HepG2 (cell line): ENCODE data around the gene FAM200B. TPM values are rescaled to one million over a fixed set of nuclear protein-coding genes. Genes with fewer than 3 reads are reported as not detected.

Experiments
- ATAC-seq: fragments of 200-7000 bp; cut with Tn5 transposase; 3 replicates; pipeline ENCODE4 v1.9.1; 2020; ENCODE audit warnings: mild to moderate bottlenecking, moderate library complexity
- Bru-seq: library from RNA; stranded (reverse); fragments of 400-500 nt; gene quantifications from one replicate; lab custom pipeline; 2021; lab: Mats Ljungman, UMichigan
- BruChase-seq, 2 experiments: library from RNA; stranded (reverse); fragments of 400-500 nt; gene quantifications; one replicate each; lab custom pipeline; 2021; lab: Mats Ljungman, UMichigan
- BruUV-seq: library from RNA; stranded (reverse); fragments of 400-500 nt; replicated peaks from 2 replicates; lab custom pipeline; 2021; lab: Mats Ljungman, UMichigan
- CTCF ChIA-PET: fragments of 300-600 bp; formaldehyde crosslinking; extraction: SDS; loops from one replicate; lab custom pipeline; 2021; ENCODE audit warnings: low total read pairs, inconsistent platforms, low intra/inter-chr PET ratio; lab: Yijun Ruan, JAX
- POLR2A ChIA-PET: fragments of 350-600 bp; sonication (Branson Sonifier 250); formaldehyde crosslinking; loops from one replicate; lab custom pipeline; 2020; ENCODE audit warnings: antibody characterized with exemption, inconsistent platforms; lab: Yijun Ruan, JAX
- DNase-seq: peaks from one replicate; pipeline ENCODE4 v3.0.0-alpha.2; 2015; ENCODE audit warnings: low spot score
- FAIRE-seq: peaks from 3 replicates; lab custom pipeline; 2011; peaks lifted over from hg19 to GRCh38; lab: Jason Lieb, UNC
- H2AFZ ChIP-seq: one replicate; pipeline ENCODE4 v1.6.1; 2011; ENCODE audit warnings: low read length, inconsistent platforms
- H3K27ac ChIP-seq: fragments of 300-600 bp; 3 replicates; pipeline ENCODE4 v1.8.0; 2011; ENCODE audit warnings: mixed run types, mild to moderate bottlenecking, mixed read lengths, low read length, inconsistent platforms; ENCODE audit not compliant: insufficient read depth; ENCODE audit errors: extremely low read length
- H3K27me3 ChIP-seq, 2 experiments: fragments of 200-600 bp in 1 of 2; 2 replicates in 1 of 2; 3 replicates in 1 of 2; pipeline versions ENCODE4 v1.6.0 to v1.8.0; 2011; ENCODE audit warnings: low read length in 2 of 2, mild to moderate bottlenecking in 2 of 2, moderate library complexity in 2 of 2, inconsistent platforms in 1 of 2; ENCODE audit not compliant: insufficient read depth in 2 of 2, control insufficient read depth in 1 of 2
- H3K36me3 ChIP-seq, 2 experiments: fragments of 200-600 bp in 1 of 2; replicated peaks in 1 of 2; 2 replicates in 1 of 2; 3 replicates in 1 of 2; pipeline versions ENCODE4 v1.5.1 to v1.8.0; 2011; ENCODE audit warnings: low read length in 2 of 2, inconsistent platforms in 1 of 2; ENCODE audit not compliant: insufficient read depth in 2 of 2, control insufficient read depth in 1 of 2
- H3K4me1 ChIP-seq: 2 replicates; pipeline ENCODE4 v1.5.1; 2012; ENCODE audit warnings: low read length, inconsistent platforms; ENCODE audit not compliant: insufficient read depth
- H3K4me2 ChIP-seq: 2 replicates; pipeline ENCODE4 v1.6.0; 2011; ENCODE audit warnings: low read depth, low read length, inconsistent platforms
- H3K4me3 ChIP-seq, 3 experiments: fragments of 200-600 bp in 1 of 3; sonication (generic), shearing (Covaris generic) in 1 of 3; replicated peaks in 1 of 3; 2 replicates each; pipeline ENCODE4 v1.5.1; 2011 to 2016; ENCODE audit warnings: low read length in 3 of 3, inconsistent platforms in 2 of 3, low read depth in 2 of 3, mild to moderate bottlenecking in 2 of 3, control low read depth in 1 of 3, mixed read lengths in 1 of 3; ENCODE audit not compliant: insufficient read depth in 1 of 3
- H3K79me2 ChIP-seq: one replicate; pipeline ENCODE4 v1.6.1; 2011; ENCODE audit warnings: low read length, inconsistent platforms; ENCODE audit not compliant: insufficient read depth
- H3K9ac ChIP-seq: 2 replicates; pipeline ENCODE4 v1.6.0; 2011; ENCODE audit warnings: mild to moderate bottlenecking, low read depth, low read length, inconsistent platforms; ENCODE audit not compliant: insufficient read depth
- H3K9me3 ChIP-seq: 2 replicates; pipeline ENCODE4 v1.5.1; 2012; ENCODE audit warnings: mild to moderate bottlenecking, low read length
- H4K20me1 ChIP-seq: 2 replicates; pipeline ENCODE4 v1.6.0; 2011; ENCODE audit warnings: inconsistent platforms, mild to moderate bottlenecking, low read length, moderate library complexity; ENCODE audit not compliant: insufficient read depth
- ATF4 ChIP-seq, 2 experiments: fragments of 450-650 bp in 1 of 2; sonication (generic) in 1 of 2; formaldehyde crosslinking; IDR thresholded peaks; 2 replicates each; pipeline versions ENCODE4 v1.5.0 to v1.8.0; 2020 to 2022; ENCODE audit warnings: mild to moderate bottlenecking in 1 of 2, missing genetic modification reagents in 1 of 2
- JUND ChIP-seq: sonication (generic); formaldehyde crosslinking; IDR thresholded peaks from 2 replicates; pipeline ENCODE4 v1.8.0; 2022; ENCODE audit warnings: mild to moderate bottlenecking, missing genetic modification reagents
- MTA3 ChIP-seq: sonication (generic); formaldehyde crosslinking; IDR thresholded peaks from 2 replicates; pipeline ENCODE4 v1.4.0; 2020; ENCODE audit warnings: missing genetic modification reagents
- PCBP1 ChIP-seq: fragments of 200-400 bp; formaldehyde crosslinking; IDR thresholded peaks from 2 replicates; pipeline ENCODE4 v1.6.1; 2017; ENCODE audit warnings: mild to moderate bottlenecking, low read depth, low read length, borderline replicate concordance
- PHF21A ChIP-seq: sonication (generic); formaldehyde crosslinking; IDR thresholded peaks from 2 replicates; pipeline ENCODE4 v1.5.0; 2020; ENCODE audit warnings: mild to moderate bottlenecking, missing genetic modification reagents
- REL ChIP-seq: sonication (generic); formaldehyde crosslinking; conservative IDR thresholded peaks from 2 replicates; pipeline ENCODE4 v1.8.0; 2022; ENCODE audit warnings: mild to moderate bottlenecking, missing genetic modification reagents, moderate library complexity
- RFXAP ChIP-seq: sonication (generic); formaldehyde crosslinking; IDR thresholded peaks from 2 replicates; pipeline ENCODE4 v1.4.0; 2020; ENCODE audit warnings: missing genetic modification reagents, borderline replicate concordance
- ZNF224 ChIP-seq: sonication (generic); formaldehyde crosslinking; IDR thresholded peaks from 2 replicates; pipeline ENCODE4 v1.5.0; 2020; ENCODE audit warnings: mild to moderate bottlenecking, missing genetic modification reagents
- ZNF282 ChIP-seq: fragments of 450-650 bp; IDR thresholded peaks from 2 replicates; pipeline ENCODE4 v1.6.1; 2018; ENCODE audit not compliant: partially characterized antibody
- ZNF530 ChIP-seq: sonication (generic); formaldehyde crosslinking; IDR thresholded peaks from 2 replicates; pipeline ENCODE4 v1.5.0; 2020; ENCODE audit warnings: low read depth, mild to moderate bottlenecking, missing genetic modification reagents
- ZNF614 ChIP-seq: IDR thresholded peaks from 2 replicates; pipeline ENCODE4 v1.6.1; 2018; ENCODE audit warnings: missing biosample characterization, missing genetic modification reagents, inconsistent platforms, borderline replicate concordance
- ZNF670 ChIP-seq: sonication (generic); formaldehyde crosslinking; IDR thresholded peaks from 2 replicates; pipeline ENCODE4 v1.8.0; 2022; ENCODE audit warnings: mild to moderate bottlenecking, missing genetic modification reagents, borderline replicate concordance
- ZSCAN5A ChIP-seq: sonication (generic); formaldehyde crosslinking; IDR thresholded peaks from 2 replicates; pipeline ENCODE4 v1.8.0; 2022; ENCODE audit warnings: mild to moderate bottlenecking, missing genetic modification reagents, borderline replicate concordance
- WGBS: methylation state at CpG from one replicate; pipeline ENCODE4 v1.1.6; 2017; ENCODE audit warnings: low lambda C conversion rate; 5-methylcytosine and 5-hydroxymethylcytosine counted together
- in situ Hi-C: cut with HindIII; loops from 2 replicates; pipeline ENCODE4 v1.10.0; 2017; ENCODE audit warnings: low pct_unique_long_range_greater_than_20kb; ENCODE audit not compliant: extremely low pct_ligation_motif_present
- intact Hi-C: fragments of 100-400 bp; cut with micrococcal nuclease; formaldehyde crosslinking; loops from one replicate; pipeline ENCODE4 v1.10.0; 2022; ENCODE audit not compliant: unreplicated experiment
- long read RNA-seq, 2 experiments: library from RNA in 1 of 2; library from polyadenylated mRNA in 1 of 2; stranded (forward) in 1 of 2; unstranded in 1 of 2; transcript quantifications; one replicate each; pipeline ENCODE4 v2.0.0, GENCODE V29; 2019 to 2022
- polyA minus RNA-seq, 3 experiments: library from RNA; depleted of rRNA, polyadenylated mRNA; stranded (reverse); fragments of >200 nt; gene quantifications; 2 replicates each; pipeline ENCODE4 v1.2.3, GENCODE V29; 2011; ENCODE audit warnings: low replicate concordance in 1 of 3
- polyA plus RNA-seq, 8 experiments: library from polyadenylated mRNA; depleted of rRNA in 3 of 8; stranded (reverse) in 7 of 8; unstranded in 1 of 8; fragments of >200 nt; fragmentation: Illumina TruSeq in 4 of 8; extraction: Trizol in 4 of 8; gene quantifications; 2 replicates each; pipeline versions ENCODE4 v1.2.1 to v1.2.3, GENCODE V29; 2011 to 2016; ENCODE audit warnings: low read depth in 4 of 8, missing spikeins in 1 of 8, mixed read lengths in 1 of 8; ENCODE audit not compliant: insufficient read depth in 1 of 8
- total RNA-seq, 5 experiments: library from RNA; depleted of rRNA; stranded (reverse); fragments of >200 nt; fragmentation: Illumina TruSeq; extraction: Trizol; gene quantifications; 2 replicates each; pipeline ENCODE4 v1.2.3, GENCODE V29; 2016; ENCODE audit warnings: low read depth in 1 of 5

The FAM200B gene
- 41.8 and 48.4 TPM in 2 replicates for total RNA-seq (2016; rRNA removed; fragmentation: Illumina TruSeq; extraction: Trizol)
- 187 and 205 TPM in 2 replicates for total RNA-seq (2016; cell fraction: cytosol; rRNA removed; fragmentation: Illumina TruSeq; extraction: Trizol; ENCODE audit: low read depth)
- total RNA-seq (2016; cell fraction: insoluble cytoplasmic fraction; rRNA removed; fragmentation: Illumina TruSeq; extraction: Trizol), result 40.1 and 43.4 TPM in 2 replicates
- total RNA-seq (2016; cell fraction: membrane; rRNA removed; fragmentation: Illumina TruSeq; extraction: Trizol), result 125 and 136 TPM in 2 replicates
- 24.8 and 29.3 TPM in 2 replicates for total RNA-seq (2016; cell fraction: nucleus; rRNA removed; fragmentation: Illumina TruSeq; extraction: Trizol)
- 24.4 and 25.6 TPM in 2 replicates for polyA plus RNA-seq (2011; rRNA removed)
- polyA plus RNA-seq (2011; cell fraction: cytosol; rRNA removed), result 17.3 and 24.8 TPM in 2 replicates
- polyA plus RNA-seq (2011; cell fraction: nucleus; rRNA removed), result 12.5 and 18.9 TPM in 2 replicates
- polyA plus RNA-seq (2012), result 37.2 and 53.0 TPM in 2 replicates
- polyA plus RNA-seq (2016; cell fraction: cytosol; fragmentation: Illumina TruSeq; extraction: Trizol; ENCODE audit: low read depth), result 277 and 328 TPM in 2 replicates
- polyA plus RNA-seq (2016; cell fraction: insoluble cytoplasmic fraction; fragmentation: Illumina TruSeq; extraction: Trizol; ENCODE audit: low read depth), result 44.1 and 47.5 TPM in 2 replicates
- polyA plus RNA-seq (2016; cell fraction: membrane; fragmentation: Illumina TruSeq; extraction: Trizol; ENCODE audit: low read depth), result 136 and 146 TPM in 2 replicates
- polyA plus RNA-seq (2016; cell fraction: nucleus; fragmentation: Illumina TruSeq; extraction: Trizol; ENCODE audit: insufficient read depth, low read depth), result 41.1 and 41.9 TPM in 2 replicates
- 1.9 and 3.1 TPM in 2 replicates for polyA minus RNA-seq (2011; rRNA and poly(A)+ RNA removed; ENCODE audit: low replicate concordance)
- polyA minus RNA-seq (2011; cell fraction: cytosol; rRNA and poly(A)+ RNA removed), result 10.3 and 11.5 TPM in 2 replicates
- 17.9 and 23.9 TPM in 2 replicates for polyA minus RNA-seq (2011; cell fraction: nucleus; rRNA and poly(A)+ RNA removed)
- percentile 83 among the genes with signal in this experiment for Bru-seq, nascent RNA
- BruChase-seq, experiment 1, labeled RNA remaining after a 6-hour chase, result percentile 72 among the genes with signal in this experiment
- BruChase-seq, experiment 2, labeled RNA remaining after a 2-hour chase, result percentile 60 among the genes with signal in this experiment
- long read RNA-seq, experiment 1, full-length matches to known transcripts, result 36 of 38 reads
- long read RNA-seq, experiment 1, partial matches to known transcripts, result 0 of 38 reads
- long read RNA-seq, experiment 1, other reads (novel, unspliced or antisense), result 2 of 38 reads
- long read RNA-seq, experiment 2, full-length matches to known transcripts, result 21 of 32 reads
- long read RNA-seq, experiment 2, partial matches to known transcripts, result 3 of 32 reads
- long read RNA-seq, experiment 2, other reads (novel, unspliced or antisense), result 8 of 32 reads

GRCh38 chr4:15681372-15682241 is at the start of gene FAM200B:
Gene FAM200B (plus strand): TSS chr4:15681827. CDS start chr4:15686978, 5,151 bp downstream.
- H3K9me3 ChIP-seq, result no peaks in the 10 kb centered on the region
- H4K20me1 ChIP-seq, result no peaks in the 10 kb centered on the region
- in situ Hi-C loops (no loop called here), intact Hi-C loops (loop anchor here (1.0 to 10.0 kb wide), 6 partner anchors 19 to 677 kb away; partner anchors contain the start of genes CPEB2 and TAPT1)
- H3K4me2 ChIP-seq, result peak within 1 kb of the TSS; percentile 84
- H3K36me3 ChIP-seq, result peaks cover 2 to 17% of the 10 kb centered on the region in 2 experiments; a peak in 2 of 5 replicates
- POLR2A ChIA-PET, result interaction anchor here (0.9 to 3.5 kb wide), 15 partner anchors 9 to 546 kb away, joined by 3 to 36 read pairs (median 5); partner anchors contain the start of gene FBXL5
- peak within 1 kb of the TSS; percentile 94 for H3K27ac ChIP-seq
- peak; percentile 97 for DNase-seq
- H2AFZ ChIP-seq, result peak within 1 kb of the TSS; percentile 38
- H3K4me1 ChIP-seq, result peaks cover 63% of the 10 kb centered on the region
- H3K9ac ChIP-seq, result peak within 1 kb of the TSS; percentile 93
- TSS peak; percentile 81 for BruUV-seq
- no peaks in the 10 kb centered on the region; a peak in 1 of 5 replicates for H3K27me3 ChIP-seq
- peak; percentile 82 for FAIRE-seq
- H3K4me3 ChIP-seq, result peak within 1 kb of the TSS; percentile 83 to 92 (median 90)
- ATAC-seq, result peak; percentile 95
- CTCF ChIA-PET, result no interaction called here
- WGBS, result 2% methylated on average over 29 of the region's 56 CpGs
- peaks cover 70% of the 10 kb centered on the region for H3K79me2 ChIP-seq
- TF ChIP-seq PCBP1 (0 out of 2 replicates have a peak, but pooled peaks have one; percentile 71), ZNF614 (CRISPR knock-in tag) (no peak), REL (CRISPR knock-in tag) (no peak), JUND (CRISPR knock-in tag) (no peak), ZNF282 (no peak), MTA3 (no peak), RFXAP (CRISPR knock-in tag) (no peak), PHF21A (CRISPR knock-in tag) (peak; percentile 97), ZNF670 (CRISPR knock-in tag) (no peak), ZNF224 (no peak), ZSCAN5A (CRISPR knock-in tag) (peak; percentile 95; the same call in 1 of the 2 replicates), ATF4 (CRISPR knock-in tag; IDR thresholded peaks at IDR 0.05) (no peak; a peak in 1 of 4 replicates), ZNF530 (CRISPR knock-in tag) (no peak)
